Ishikawa (cell line): Measurements from ENCODE around the gene GJA3.

Experiments
- CEBPB ChIP-seq: IDR thresholded peaks from 2 replicates; pipeline ENCODE4 v1.6.1; 2012
- CREB1 ChIP-seq: IDR thresholded peaks from 2 replicates; pipeline ENCODE4 v1.6.1; 2012; ENCODE audit warnings: low read depth
- EGR1 ChIP-seq: IDR thresholded peaks from 2 replicates; pipeline ENCODE4 v1.6.1; 2012
- EP300 ChIP-seq: IDR thresholded peaks from 2 replicates; pipeline ENCODE4 v1.6.1; 2012; ENCODE audit warnings: borderline replicate concordance
- FOXM1 ChIP-seq: IDR thresholded peaks from 2 replicates; pipeline ENCODE4 v1.6.1; 2012; ENCODE audit warnings: low read depth, borderline replicate concordance
- MAX ChIP-seq: IDR thresholded peaks from 2 replicates; pipeline ENCODE4 v1.6.1; 2012
- NFIC ChIP-seq: IDR thresholded peaks from 2 replicates; pipeline ENCODE4 v1.6.1; 2012
- RAD21 ChIP-seq: IDR thresholded peaks from 2 replicates; pipeline ENCODE4 v1.6.1; 2012; ENCODE audit warnings: low read depth
- REST ChIP-seq: IDR thresholded peaks from 2 replicates; pipeline ENCODE4 v1.6.1; 2012; ENCODE audit warnings: low read depth, mild to moderate bottlenecking
- TAF1 ChIP-seq: IDR thresholded peaks from 2 replicates; pipeline ENCODE4 v1.6.1; 2012; ENCODE audit warnings: low read depth, mild to moderate bottlenecking
- TCF12 ChIP-seq: IDR thresholded peaks from 2 replicates; pipeline ENCODE4 v1.6.1; 2012; ENCODE audit warnings: low read depth
- TEAD4 ChIP-seq: IDR thresholded peaks from 2 replicates; pipeline ENCODE4 v1.6.1; 2012
- USF1 ChIP-seq: IDR thresholded peaks from 2 replicates; pipeline ENCODE4 v1.6.1; 2012
- YY1 ChIP-seq: IDR thresholded peaks from 2 replicates; pipeline ENCODE4 v1.6.1; 2012; ENCODE audit warnings: low read depth
- ZBTB7A ChIP-seq: IDR thresholded peaks from 2 replicates; pipeline ENCODE4 v1.6.1; 2012; ENCODE audit warnings: low read depth

GJA3 gene

GRCh38 chr13:20137875-20138274, 23.0 kb downstream of the GJA3 start:
- TF ChIP-seq TEAD4 (no peak), NFIC (no peak), EGR1 (no peak), RAD21 (no peak), MAX (no peak), TAF1 (no peak), YY1 (no peak), TCF12 (no peak), CEBPB (no peak)

GRCh38 chr13:20136781-20137703, 23.8 kb downstream of the GJA3 start:
- TF ChIP-seq FOXM1 (no peak), TEAD4 (no peak), TCF12 (no peak), ZBTB7A (no peak), RAD21 (no peak), YY1 (no peak), CEBPB (no peak)

- TF ChIP-seq EGR1 (no peak), EP300 (no peak), CEBPB (no peak), MAX (no peak), ZBTB7A (no peak), CREB1 (no peak), USF1 (no peak), TEAD4 (no peak), TAF1 (no peak), FOXM1 (no peak), YY1 (no peak), NFIC (no peak), TCF12 (no peak), REST (no peak), RAD21 (no peak)
Observed at GRCh38 chr13:20134732-20135131, 26.1 kb downstream of the GJA3 start.

- TF ChIP-seq USF1 (no peak), FOXM1 (no peak), CREB1 (no peak), YY1 (no peak), REST (no peak), EGR1 (no peak), MAX (no peak), ZBTB7A (no peak), EP300 (no peak), TCF12 (no peak), NFIC (no peak), TEAD4 (no peak), TAF1 (no peak)
Observed at GRCh38 chr13:20132052-20132634, 28.7 kb downstream of the GJA3 start.

GRCh38 chr13:20131057-20131832, 29.6 kb downstream of the GJA3 start:
- TF ChIP-seq EP300 (no peak), YY1 (no peak), EGR1 (no peak), CREB1 (no peak), MAX (no peak), FOXM1 (no peak), USF1 (no peak), TAF1 (no peak), TEAD4 (no peak), CEBPB (no peak), ZBTB7A (no peak), TCF12 (no peak), NFIC (no peak), RAD21 (no peak), REST (no peak)
